Measurements from ENCODE around the gene KRTAP4-9. TPM values are rescaled to one million over a fixed set of nuclear protein-coding genes. Genes with fewer than 3 reads are reported as not detected.
A peak's percentile ranks its signal among the peaks of the same experiment; 100 is the strongest.
"Not testable (repeated sequence)": the region's sequence is repeated elsewhere in the genome, so short reads cannot be mapped to it uniquely, and the experiment has no call there.

KRTAP4-9 gene
- polyA plus RNA-seq, 1 donor: not detected

DNA sequence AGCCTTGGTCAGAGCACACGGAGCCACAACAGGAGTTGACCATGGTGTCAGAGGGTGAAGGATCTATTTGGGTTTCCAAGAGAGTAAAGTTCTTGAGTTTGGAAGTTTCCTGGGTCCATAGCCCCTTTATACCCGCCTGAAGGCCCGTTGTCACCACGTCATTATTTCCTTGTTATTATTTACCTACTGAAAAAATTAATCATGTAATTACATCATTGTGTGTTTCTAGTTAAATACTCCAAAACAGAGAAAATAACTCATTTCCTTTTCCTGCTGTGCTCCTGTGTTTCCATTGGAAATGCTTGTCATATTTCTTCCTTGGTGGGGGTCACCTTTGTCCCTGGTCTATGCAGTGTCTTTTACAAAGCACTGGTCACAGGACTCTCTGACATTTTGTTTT, 7.1 kb upstream of the KRTAP4-9 start, which contains the start of gene KRTAP4-8:
Gene KRTAP4-8, minus strand, starts transcription at position 101 of the 400 bp plus-strand sequence. Its CDS starts 58 bp downstream, at position 43.
- DNase-seq: no peak

- DNase-seq: no peak
These were observed 6.7 kb upstream of the KRTAP4-9 start for GRCh38 chr17:41098481-41098880.

DNA sequence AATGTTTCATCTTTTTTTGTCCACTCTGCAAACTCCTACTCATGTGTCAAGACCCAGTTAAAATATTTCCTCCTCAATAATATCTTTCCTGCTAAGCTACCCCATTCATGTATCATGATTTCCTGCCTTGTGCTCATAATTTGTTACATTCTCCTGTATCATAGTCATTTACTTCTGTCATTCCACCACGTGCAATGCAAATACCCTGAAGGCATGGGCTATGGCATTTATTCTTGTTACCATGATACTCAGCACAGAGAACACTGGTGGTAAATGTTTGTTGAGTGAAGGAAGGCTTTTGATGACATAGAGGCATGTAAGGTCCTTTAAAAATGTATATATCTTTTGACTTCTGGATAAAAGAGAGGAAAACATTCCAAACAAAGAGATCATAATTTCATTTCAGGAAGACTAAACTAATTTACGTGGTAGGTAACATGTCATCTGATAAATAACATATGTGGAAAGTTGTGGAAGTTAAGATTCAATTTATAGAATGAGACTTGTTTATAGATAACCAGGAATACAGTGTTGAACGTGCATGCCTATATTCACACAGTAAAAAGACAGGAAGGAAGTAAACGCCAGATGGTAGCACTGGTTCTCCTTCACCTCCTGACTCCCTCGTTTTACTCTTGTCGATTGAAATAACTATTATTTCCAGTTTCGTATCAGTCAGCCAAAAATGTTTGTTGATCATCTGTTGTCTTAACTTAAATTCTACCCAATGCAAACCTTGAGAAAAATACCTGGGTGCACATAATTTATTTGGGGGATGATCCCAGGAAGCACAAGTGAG, 5.3 kb upstream of the KRTAP4-9 start:
- not testable (repeated sequence) for DNase-seq

DNA sequence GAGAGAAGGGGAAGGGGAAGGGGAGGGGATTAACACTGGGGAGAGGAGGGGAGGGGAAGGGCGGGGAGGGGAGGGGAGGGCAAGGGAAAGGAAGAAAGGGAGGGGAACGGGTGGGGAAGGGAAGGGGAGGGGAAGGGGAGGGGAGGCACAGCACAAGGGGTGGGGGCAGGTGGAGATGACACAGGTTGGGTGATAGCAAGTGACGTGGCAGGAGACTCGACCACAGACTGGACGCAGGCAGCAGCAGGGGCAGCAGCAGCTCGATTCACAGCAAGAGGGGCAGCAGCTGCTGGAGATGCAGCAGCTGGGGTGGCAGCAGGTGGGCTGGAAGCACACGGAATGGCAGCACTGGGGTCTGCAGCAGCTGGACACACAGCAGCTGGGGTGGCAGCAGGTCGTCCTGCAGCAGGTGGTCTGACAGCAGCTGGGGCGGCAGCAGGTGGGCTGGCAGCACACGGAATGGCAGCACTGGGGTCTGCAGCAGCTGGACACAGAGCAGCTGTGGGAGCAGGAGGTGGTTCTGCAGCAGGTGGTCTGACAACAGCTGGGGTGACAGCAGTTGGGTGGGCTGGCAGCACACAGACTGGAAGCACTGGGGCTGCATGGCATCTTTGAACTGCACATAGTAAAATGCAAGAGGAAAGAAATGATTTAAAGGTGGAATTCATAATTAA, 3.5 kb upstream of the KRTAP4-9 start, which contains the start of gene KRTAP4-16:
Gene KRTAP4-16, minus strand, starts transcription at position 624 of the 674 bp plus-strand sequence. Its CDS starts 0 bp downstream, at position 624.
- DNase-seq: no peak

DNA sequence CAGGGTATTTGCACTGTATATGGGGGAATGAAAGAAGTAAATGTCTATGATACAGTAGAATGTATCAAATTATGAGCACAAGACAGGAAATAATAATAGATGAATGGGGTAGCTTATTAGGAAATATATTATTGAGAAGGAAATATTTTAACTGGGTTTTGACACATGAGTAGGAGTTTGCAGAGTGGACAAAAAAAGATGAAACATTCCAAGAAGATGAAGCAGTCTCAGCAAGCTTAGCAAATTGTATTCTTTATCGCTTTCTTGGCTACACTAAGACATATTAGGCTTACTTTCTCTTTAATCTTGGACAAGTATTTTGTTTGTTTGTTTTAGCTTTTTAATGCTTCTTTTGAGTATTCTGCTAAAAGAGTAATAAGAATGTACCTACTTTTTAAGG, 1.3 kb upstream of the KRTAP4-9 start:
- DNase-seq: no peak

GRCh38 chr17:41104386-41105038, 677 bp upstream of the KRTAP4-9 start:
- not testable (repeated sequence) for DNase-seq

DNA sequence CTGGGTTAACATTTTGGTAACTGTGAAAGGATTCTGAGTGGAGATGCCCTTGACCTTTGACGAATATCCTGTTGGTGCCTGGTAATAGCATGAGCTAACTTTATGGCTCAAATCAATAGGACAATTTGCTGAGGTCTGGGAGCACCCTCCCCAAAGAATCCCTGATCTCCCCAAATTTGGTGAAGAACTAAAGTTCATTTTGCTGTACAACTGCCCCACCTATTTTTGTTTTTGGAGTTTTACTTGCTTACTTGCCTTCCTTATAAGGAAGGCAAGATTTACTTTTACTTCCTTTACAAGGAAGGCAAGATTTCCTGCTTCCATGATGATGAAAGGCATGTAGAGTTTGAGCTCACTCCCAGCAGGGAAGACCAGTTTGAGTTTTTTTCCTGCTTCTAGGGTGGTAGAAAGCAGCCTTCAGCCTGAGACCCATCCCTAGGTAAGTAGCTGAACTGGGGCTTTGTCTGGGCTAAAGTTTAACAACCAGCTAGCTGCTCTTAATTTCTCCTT, 2.8 kb downstream of the KRTAP4-9 start:
- DNase-seq: no peak

DNA sequence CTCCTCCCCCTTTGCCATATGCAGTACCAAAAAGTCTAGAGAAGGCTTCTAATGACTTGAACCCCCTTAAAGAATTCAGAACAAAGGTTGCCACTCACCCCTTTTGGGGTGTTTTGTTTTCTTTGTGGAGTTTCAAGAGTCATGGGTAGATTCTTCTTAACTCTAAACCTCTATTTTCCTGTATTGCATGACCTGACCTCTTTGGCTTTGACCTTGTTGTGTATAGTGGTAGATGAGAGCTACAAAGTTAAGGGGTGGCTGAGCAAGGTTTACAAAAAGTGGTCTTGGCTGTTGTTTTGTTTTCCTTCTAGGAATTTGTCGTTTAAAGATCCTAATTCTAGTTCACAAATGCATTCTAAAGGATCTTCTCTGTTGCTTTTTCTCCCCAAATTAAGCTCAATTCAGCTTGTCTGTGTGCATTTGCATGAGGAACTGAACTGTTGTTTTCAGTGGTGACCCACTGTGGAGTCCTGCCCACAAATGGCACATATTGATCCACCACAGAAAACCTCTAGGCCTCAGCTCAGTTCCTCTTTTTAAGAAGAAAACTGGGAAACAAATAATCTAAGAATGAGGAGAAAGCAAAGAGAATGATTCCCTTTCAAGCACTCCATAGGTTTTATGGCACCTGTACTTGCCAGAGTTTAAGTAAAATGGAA, 3.7 kb downstream of the KRTAP4-9 start:
- DNase-seq: not testable (repeated sequence)

DNA sequence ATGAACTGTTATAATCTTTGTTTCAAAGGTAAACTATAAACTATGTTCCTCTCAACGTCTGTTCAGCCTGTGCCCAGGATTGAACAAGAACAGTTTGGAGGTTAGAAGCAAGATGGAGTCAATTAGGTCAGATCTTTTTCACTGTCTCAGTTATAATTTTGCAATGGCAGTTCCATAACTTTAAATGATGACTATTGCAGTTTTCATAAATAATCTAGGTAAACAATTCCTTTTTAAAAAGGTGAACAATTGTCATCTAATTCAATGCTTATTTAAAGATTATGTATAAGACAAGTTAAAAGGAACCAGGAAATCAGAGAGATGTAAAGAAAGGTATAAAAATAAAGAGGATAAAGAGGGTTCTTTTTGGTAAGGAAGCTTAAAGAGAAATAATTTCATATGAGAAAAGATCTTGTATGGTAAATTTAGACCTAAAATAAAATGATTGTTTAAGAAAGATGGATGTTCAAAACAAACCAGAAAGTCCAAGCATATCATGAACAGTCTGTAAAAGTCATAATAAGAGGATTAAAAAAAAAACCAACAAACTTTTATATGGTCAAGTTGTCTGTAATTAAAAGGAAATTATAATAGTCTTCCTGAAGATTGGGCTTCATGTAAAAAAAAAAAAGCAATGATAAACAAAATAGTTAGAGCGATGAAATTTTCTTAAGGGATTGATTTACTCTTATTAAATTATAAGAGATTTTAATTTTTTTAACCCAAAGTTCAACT, 6.1 kb downstream of the KRTAP4-9 start:
- no peak for DNase-seq

- DNase-seq: peak; percentile 1
These were observed 11.1 kb downstream of the KRTAP4-9 start for GRCh38 chr17:41116297-41116696.

GRCh38 chr17:41117846-41118386, 12.7 kb downstream of the KRTAP4-9 start, which contains the start of gene KRTAP4-11:
TSS of gene KRTAP4-11 (minus strand) at chr17:41118373. CDS start at chr17:41118315, 58 bp downstream.
- DNase-seq: not testable (repeated sequence)

- no peak for DNase-seq
These were observed 13.5 kb downstream of the KRTAP4-9 start for GRCh38 chr17:41118721-41119120.

GRCh38 chr17:41119696-41120690, 14.8 kb downstream of the KRTAP4-9 start:
- not testable (repeated sequence) for DNase-seq

GRCh38 chr17:41121742-41122141, 16.6 kb downstream of the KRTAP4-9 start:
- DNase-seq: no peak

DNA sequence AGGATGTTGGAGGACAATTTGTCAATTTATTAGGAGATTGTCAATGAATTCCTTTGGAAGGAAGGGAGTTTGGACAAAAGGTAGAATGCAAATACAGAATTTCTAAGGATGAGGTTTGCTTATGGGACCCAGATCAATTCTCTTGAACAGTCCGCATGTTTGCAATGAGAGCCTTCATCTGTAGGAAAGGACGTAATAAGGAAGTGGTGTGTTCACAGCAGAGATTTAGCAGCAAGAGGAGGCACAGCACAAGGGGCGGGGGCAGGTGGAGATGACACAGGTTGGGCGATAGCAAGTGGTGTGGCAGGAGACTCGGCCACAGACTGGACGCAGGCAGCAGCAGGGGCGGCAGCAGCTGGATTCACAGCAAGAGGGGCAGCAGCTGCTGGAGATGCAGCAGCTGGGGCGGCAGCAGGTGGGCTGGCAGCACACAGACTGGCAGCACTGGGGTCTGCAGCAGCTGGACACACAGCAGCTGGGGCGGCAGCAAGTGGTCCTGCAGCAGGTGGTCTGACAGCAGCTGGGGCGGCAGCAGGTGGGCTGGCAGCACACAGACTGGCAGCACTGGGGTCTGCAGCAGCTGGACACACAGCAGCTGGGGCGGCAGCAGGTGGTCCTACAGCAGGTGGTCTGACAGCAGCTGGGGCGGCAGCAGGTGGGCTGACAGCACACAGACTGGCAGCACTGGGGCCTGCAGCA, 18.3 kb downstream of the KRTAP4-9 start:
- DNase-seq: not testable (repeated sequence)

GRCh38 chr17:41123991-41124371, 18.8 kb downstream of the KRTAP4-9 start, which contains the start of gene KRTAP4-12:
TSS of gene KRTAP4-12 (minus strand) at chr17:41124182. CDS start at chr17:41124122, 60 bp downstream.
- DNase-seq: not testable (repeated sequence)

- DNase-seq: no peak
These were observed 19.9 kb downstream of the KRTAP4-9 start for GRCh38 chr17:41125064-41125463.

DNA sequence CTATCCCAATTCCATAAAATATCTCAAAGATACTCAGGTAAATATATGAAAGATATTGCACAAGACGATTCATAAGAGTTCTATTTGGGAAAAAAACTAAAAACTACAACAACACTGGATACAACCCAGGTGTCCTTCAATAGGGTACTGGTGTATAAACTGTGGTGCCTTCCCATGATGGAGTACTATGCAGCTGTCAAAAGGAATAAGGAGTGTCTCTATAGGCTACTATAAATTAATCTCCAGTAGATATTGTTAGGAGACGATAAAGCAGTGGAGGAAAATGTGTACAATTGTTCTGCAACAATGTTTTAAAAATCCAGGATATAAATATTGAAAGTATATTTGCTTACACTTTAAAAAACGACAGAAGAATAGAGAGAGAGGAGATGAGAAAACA, 21.2 kb downstream of the KRTAP4-9 start:
- no peak for DNase-seq

- DNase-seq: no peak
These were observed 22.2 kb downstream of the KRTAP4-9 start for GRCh38 chr17:41127371-41127770.
